ENCODE results near the gene SUPT16H. TPM values are rescaled to one million over a fixed set of nuclear protein-coding genes. Genes with fewer than 3 reads are reported as not detected.

The SUPT16H gene
- total and polyA plus RNA-seq, 2 of the 13 experiments (the other 11 are each of a cell fraction or from before 2014, with no cell fraction given) = 77.5 to 230 TPM

- TF ChIP-seq, protein P1, sequence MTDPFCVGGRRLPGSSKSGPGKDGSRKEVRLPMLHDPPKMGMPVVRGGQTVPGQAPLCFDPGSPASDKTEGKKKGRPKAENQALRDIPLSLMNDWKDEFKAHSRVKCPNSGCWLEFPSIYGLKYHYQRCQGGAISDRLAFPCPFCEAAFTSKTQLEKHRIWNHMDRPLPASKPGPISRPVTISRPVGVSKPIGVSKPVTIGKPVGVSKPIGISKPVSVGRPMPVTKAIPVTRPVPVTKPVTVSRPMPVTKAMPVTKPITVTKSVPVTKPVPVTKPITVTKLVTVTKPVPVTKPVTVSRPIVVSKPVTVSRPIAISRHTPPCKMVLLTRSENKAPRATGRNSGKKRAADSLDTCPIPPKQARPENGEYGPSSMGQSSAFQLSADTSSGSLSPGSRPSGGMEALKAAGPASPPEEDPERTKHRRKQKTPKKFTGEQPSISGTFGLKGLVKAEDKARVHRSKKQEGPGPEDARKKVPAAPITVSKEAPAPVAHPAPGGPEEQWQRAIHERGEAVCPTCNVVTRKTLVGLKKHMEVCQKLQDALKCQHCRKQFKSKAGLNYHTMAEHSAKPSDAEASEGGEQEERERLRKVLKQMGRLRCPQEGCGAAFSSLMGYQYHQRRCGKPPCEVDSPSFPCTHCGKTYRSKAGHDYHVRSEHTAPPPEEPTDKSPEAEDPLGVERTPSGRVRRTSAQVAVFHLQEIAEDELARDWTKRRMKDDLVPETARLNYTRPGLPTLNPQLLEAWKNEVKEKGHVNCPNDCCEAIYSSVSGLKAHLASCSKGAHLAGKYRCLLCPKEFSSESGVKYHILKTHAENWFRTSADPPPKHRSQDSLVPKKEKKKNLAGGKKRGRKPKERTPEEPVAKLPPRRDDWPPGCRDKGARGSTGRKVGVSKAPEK (CRISPR knock-in tag; IDR thresholded peaks at IDR 0.05; ENCODE audit: borderline replicate concordance) = no peak; the same call in 1 of the 2 replicates
- TF ChIP-seq MTA1 (CRISPR knock-in tag; IDR thresholded peaks at IDR 0.05; ENCODE audit: borderline replicate concordance) = no peak; the same call in 1 of the 2 replicates
- TF ChIP-seq PAF1 (CRISPR knock-in tag; IDR thresholded peaks at IDR 0.05) = no peak
- TF ChIP-seq ZNF382 (CRISPR knock-in tag; IDR thresholded peaks at IDR 0.05; ENCODE audit: borderline replicate concordance) = no peak
- TF ChIP-seq ZNF766 (CRISPR knock-in tag; IDR thresholded peaks at IDR 0.05; ENCODE audit: borderline replicate concordance) = no peak
- peak; percentile 80 for TF ChIP-seq ZNF441 (CRISPR knock-in tag; IDR thresholded peaks at IDR 0.05; ENCODE audit: borderline replicate concordance)
- TF ChIP-seq, protein P2, sequence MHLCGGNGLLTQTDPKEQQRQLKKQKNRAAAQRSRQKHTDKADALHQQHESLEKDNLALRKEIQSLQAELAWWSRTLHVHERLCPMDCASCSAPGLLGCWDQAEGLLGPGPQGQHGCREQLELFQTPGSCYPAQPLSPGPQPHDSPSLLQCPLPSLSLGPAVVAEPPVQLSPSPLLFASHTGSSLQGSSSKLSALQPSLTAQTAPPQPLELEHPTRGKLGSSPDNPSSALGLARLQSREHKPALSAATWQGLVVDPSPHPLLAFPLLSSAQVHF (CRISPR knock-in tag; IDR thresholded peaks at IDR 0.05) = peak; percentile 28; the same call in 1 of the 2 replicates
- TF ChIP-seq DNMT3B (CRISPR knock-in tag; conservative IDR thresholded peaks at IDR 0.05) = 0 out of 2 replicates have a peak, but pooled peaks have one; percentile 56
- TF ChIP-seq ZBTB25 (CRISPR knock-in tag; IDR thresholded peaks at IDR 0.05) = peak; percentile 83
- TF ChIP-seq FOXO1 (CRISPR knock-in tag; IDR thresholded peaks at IDR 0.05) = no peak; the same call in 1 of the 2 replicates
- TF ChIP-seq DPF2 (CRISPR knock-in tag; IDR thresholded peaks at IDR 0.05; ENCODE audit: borderline replicate concordance, low read depth) = no peak
- TF ChIP-seq ATF1 (CRISPR knock-in tag; IDR thresholded peaks at IDR 0.05) = peak; percentile 81
- TF ChIP-seq, protein P3, sequence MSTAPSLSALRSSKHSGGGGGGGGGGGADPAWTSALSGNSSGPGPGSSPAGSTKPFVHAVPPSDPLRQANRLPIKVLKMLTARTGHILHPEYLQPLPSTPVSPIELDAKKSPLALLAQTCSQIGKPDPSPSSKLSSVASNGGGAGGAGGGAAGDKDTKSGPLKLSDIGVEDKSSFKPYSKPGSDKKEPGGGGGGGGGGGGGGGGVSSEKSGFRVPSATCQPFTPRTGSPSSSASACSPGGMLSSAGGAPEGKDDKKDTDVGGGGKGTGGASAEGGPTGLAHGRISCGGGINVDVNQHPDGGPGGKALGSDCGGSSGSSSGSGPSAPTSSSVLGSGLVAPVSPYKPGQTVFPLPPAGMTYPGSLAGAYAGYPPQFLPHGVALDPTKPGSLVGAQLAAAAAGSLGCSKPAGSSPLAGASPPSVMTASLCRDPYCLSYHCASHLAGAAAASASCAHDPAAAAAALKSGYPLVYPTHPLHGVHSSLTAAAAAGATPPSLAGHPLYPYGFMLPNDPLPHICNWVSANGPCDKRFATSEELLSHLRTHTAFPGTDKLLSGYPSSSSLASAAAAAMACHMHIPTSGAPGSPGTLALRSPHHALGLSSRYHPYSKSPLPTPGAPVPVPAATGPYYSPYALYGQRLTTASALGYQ (CRISPR knock-in tag; IDR thresholded peaks at IDR 0.05) = no peak
- TF ChIP-seq BHLHE40 (IDR thresholded peaks at IDR 0.05; ENCODE audit: low read length) = peak; percentile 92
- no peak for TF ChIP-seq ZNF451 (CRISPR knock-in tag; IDR thresholded peaks at IDR 0.05)
- TF ChIP-seq ZNF101 (CRISPR knock-in tag; IDR thresholded peaks at IDR 0.05; ENCODE audit: borderline replicate concordance, low read depth) = no peak
- TF ChIP-seq, protein P4, sequence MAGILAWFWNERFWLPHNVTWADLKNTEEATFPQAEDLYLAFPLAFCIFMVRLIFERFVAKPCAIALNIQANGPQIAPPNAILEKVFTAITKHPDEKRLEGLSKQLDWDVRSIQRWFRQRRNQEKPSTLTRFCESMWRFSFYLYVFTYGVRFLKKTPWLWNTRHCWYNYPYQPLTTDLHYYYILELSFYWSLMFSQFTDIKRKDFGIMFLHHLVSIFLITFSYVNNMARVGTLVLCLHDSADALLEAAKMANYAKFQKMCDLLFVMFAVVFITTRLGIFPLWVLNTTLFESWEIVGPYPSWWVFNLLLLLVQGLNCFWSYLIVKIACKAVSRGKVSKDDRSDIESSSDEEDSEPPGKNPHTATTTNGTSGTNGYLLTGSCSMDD (CRISPR knock-in tag; IDR thresholded peaks at IDR 0.05) = no peak
- peak; percentile 95 for TF ChIP-seq ZGPAT (CRISPR knock-in tag; IDR thresholded peaks at IDR 0.05)
- no peak for TF ChIP-seq RBAK (CRISPR knock-in tag; IDR thresholded peaks at IDR 0.05)
- peak; percentile 35; the same call in 1 of the 2 replicates for TF ChIP-seq IRF2 (CRISPR knock-in tag; IDR thresholded peaks at IDR 0.05)
- no peak for TF ChIP-seq ZNF282 (IDR thresholded peaks at IDR 0.05; ENCODE audit: partially characterized antibody)
Measured at GRCh38 chr14:21383848-21384493, at the start of gene SUPT16H (continued).

All from HepG2 (cell line).